Limb (tissue), 2 donors: ENCODE measurements around the gene BHLHA15.

Source experiments
- DNase-seq, 2 donors: peaks; one replicate each; pipeline ENCODE4 v3.0.0-alpha.2; 2016; ENCODE audit errors: extremely low spot score in 2 of 2

BHLHA15 gene

DNA sequence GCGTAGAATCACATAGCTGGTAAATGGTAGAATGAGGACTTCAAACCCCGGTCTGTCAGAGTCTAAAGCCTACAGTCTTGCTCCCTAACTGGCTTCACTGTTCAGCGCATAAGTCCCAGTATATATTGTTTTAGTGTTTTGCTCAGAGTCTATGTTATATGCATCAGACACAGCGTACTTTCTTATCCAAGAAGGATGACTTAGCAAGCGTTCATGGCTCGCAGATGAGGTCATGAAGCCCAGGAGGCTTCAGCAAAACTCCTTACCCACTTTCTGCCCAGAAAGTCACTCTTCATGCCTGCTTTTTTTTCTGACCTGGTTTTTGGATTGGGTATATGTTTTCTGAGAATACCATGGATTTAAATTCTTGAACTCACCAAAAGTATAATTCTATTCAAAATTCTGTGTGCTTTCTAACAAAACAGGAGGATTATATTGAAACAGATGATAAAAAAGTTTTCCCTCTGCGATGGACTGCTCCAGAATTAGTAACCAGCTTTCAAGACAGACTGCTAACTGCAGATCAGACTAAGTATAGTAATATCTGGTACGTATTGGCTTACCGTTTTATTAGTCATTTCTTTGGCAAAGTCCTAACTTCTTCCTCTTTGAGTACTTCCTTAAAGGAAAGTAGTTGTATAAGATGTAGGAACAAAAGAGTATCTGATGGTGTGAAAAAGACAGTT is 24.6 kb upstream of the BHLHA15 start:
- no peak for DNase-seq

DNA sequence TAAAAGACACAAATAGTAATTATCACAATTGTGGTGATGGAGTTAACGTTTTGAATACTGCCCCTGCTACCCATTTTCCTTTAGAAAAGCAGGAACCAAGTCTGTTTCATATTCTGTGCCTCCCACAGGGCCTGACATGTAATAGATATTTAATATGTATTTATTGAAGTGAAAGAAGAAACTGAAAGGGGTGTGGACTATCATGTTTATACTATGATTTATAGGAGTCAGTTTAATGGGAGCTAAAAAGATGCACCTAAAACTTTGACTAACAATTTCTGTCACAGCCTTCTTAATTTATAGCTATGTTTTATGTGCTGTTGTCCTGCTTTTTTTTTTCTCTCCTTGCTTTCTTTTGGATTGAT is 24.1 kb upstream of the BHLHA15 start:
- no peak for DNase-seq

DNA sequence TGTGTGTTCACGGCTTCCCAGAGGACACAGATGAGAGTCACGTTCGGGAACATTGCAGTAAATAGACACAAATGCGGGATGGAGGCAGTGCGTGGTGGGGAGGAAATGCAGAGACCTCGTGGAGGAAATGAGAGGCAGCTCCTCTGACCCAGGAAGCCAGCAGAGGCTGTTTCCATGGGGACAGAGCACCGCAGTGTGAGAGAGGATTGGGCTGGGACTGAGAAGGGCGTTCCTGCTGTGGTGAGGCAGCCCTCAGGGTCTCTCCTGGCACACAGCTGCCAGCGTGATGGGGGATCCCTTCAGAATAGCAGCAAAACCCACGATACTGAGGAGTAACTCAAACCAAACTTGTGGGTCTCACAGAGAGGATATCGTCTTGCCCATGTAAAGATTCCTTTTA is 21.7 kb upstream of the BHLHA15 start:
- DNase-seq, result no peak

DNA sequence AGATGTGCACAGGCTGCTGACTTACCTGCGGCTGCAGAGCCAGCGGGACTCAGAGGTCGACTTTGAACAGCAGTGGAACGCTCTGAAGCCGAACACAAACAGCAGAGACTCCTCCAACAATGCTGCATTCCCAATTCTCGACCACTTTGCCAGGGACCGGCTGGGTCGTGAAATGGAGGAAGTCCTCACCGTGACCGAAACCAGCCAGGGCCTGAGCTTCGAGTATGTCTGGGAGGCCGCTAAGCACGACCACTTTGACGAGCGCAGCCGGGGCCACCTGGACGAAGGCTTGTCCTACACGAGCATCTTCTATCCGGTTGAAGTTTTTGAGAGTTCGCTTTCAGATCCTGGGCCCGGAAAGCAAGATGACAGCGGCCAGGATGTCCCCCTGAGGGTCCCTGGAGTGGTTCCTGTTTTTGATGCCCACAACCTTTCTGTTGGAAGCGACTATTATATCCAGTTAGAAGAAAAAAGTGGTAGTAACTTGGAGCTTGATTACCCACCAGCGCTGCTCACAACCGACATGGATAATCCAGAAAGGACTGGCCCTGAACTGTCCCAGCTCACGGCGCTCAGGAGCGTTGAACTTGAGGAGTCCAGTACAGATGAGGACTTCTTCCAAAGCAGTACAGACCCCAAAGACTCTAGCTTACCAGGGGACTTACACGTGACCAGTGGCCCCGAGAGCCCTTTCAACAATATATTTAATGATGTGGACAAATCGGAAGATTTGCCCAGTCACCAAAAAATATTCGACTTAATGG is 19.4 kb upstream of the BHLHA15 start:
- no peak for DNase-seq

DNA sequence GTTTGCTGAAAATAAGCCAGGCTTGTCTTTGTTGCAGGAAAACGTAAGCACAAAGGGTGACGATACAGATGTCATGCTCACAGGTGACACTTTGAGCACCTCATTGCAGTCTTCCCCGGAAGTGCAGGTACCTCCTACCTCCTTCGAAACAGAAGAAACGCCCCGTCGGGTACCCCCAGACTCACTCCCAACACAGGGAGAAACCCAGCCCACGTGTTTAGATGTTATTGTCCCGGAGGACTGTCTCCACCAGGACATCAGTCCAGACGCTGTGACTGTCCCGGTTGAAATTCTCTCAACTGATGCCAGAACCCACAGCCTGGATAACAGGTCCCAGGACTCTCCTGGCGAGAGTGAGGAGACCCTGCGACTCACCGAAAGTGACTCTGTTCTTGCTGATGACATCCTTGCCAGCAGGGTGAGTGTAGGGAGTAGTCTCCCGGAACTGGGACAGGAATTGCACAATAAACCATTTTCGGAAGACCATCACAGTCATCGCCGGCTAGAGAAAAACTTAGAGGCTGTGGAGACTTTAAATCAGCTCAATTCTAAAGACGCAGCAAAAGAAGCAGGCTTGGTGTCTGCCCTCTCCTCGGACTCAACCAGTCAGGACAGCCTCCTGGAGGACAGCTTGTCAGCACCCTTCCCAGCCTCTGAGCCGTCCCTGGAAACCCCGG is 18.3 kb upstream of the BHLHA15 start:
- no peak for DNase-seq

DNA sequence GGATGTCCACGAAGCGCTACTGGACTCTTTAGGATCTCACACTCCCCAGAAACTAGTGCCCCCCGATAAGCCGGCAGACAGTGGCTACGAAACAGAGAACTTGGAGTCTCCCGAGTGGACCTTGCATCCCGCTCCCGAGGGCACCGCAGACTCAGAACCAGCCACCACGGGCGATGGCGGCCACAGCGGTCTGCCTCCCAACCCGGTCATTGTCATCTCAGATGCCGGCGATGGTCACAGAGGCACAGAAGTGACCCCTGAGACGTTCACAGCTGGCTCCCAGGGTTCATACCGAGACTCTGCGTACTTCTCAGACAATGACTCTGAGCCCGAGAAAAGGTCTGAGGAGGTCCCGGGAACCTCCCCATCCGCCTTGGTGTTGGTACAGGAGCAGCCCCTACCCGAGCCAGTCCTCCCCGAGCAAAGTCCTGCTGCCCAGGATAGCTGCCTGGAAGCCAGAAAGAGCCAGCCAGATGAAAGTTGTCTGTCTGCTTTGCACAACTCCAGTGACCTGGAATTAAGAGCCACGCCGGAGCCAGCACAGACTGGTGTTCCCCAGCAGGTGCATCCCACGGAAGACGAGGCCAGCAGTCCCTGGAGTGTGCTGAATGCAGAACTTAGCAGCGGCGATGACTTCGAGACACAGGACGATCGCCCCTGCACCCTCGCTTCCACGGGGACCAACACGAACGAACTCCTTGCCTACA is 17.6 kb upstream of the BHLHA15 start:
- no peak for DNase-seq

DNA sequence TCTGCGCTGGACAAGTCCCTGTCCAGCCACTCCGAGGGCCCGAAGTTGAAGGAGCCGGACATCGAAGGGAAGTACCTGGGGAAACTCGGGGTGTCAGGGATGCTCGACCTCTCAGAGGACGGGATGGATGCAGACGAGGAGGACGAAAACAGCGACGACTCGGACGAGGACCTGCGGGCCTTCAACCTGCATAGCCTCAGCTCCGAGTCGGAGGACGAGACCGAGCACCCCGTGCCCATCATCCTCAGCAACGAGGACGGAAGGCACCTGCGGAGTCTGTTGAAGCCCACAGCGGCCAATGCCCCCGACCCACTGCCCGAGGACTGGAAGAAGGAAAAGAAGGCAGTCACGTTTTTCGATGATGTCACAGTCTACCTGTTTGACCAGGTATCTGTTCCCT is 17.1 kb upstream of the BHLHA15 start:
- DNase-seq, result no peak

DNA sequence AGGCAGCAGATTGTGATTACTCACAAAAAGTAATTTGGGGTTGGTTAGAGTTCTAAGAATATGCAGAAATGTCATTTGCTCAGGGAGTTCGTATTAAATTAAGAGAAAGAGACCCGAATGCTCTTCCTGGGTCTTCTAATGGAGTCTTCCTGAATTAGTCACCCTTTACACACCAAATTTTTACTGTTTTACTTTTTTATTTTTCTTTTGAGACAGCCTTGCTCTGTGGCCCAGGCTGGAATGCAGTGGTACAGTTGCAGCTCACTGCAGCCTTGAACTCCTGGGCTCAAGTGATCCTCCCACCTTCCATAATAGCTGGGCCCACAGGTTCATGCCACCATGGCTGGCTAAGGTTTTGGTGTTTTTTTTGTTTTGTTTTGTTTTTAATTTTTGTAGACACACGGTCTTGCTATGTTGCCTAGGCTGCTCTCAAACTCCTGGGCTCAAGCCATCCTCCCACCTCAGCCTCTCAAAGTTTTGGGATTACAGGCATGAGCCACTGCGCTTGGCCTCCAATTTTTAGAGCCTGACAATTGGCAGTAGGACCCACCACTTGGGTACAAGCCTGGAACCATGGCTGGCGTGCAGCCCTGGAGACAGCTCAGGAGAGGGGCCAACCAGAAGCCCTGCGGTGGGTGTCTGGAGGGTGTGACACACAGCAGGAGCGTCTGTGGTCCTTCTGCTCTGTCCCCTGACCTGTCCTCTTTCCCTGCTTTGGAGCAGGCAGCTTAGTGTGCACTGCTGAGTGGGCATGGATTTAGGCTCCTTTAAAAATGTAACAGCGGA is 16.4 kb upstream of the BHLHA15 start:
- no peak for DNase-seq

DNA sequence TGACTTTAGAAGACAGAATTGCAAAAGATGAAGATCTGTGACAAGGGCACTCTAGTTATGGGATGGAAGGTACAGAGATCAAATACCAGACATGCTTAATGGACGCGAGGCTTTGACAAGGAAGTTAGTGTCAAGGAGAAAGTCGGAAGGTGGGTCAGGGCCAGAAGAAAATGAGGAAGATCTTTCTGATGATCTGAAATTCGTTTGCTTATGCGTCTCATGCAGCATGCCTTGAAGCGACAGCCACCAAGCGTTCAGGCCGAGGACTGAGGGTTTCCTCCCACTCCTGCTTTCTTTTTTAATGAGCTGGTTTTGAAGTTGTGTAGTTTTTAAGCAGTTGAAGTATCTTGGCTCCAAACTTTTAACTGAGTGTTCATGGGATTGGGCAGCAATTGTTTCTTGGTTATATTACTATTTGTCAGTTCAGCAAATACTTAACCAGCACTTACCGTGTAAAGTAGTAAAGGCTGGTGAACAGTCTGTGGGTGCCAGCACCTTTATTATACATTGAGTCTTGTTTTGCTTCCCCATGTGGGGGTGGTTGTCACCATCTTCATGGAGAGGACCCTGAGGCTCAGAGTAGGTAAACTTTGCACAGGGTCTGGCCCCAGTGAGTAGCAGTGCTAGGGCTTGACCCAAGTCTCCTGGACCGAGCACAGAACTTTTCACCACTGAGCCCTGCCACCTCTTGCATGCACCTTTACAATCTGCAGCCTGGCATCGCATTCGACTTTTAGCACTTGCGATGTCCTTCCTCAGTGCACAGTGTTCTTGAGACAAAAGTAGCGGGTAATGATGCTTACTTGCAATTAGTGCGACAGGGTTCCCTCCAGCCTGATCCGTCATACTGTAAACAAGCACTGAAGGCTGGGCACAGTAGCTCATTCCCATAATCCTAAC is 14.3 kb upstream of the BHLHA15 start:
- DNase-seq, result no peak

DNA sequence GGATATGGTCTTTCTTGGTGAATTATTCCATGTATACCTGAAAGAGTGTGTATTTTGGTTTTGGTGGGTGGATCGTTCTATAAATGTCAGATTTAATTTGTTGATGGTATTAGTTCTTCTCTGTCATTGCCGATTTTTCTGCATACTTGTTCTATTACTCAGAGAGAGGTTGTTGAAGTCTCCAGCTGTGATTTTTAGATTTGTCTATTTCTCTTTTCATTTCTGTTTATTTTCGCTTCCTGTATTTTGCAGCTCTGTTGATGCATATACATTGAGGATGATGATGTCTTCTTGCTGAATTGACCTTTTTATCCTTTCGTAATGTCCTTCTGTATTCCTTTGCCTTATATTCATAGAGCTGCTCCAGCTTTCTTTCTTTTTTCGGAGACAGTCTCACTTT is 12.1 kb upstream of the BHLHA15 start:
- DNase-seq, result no peak

DNA sequence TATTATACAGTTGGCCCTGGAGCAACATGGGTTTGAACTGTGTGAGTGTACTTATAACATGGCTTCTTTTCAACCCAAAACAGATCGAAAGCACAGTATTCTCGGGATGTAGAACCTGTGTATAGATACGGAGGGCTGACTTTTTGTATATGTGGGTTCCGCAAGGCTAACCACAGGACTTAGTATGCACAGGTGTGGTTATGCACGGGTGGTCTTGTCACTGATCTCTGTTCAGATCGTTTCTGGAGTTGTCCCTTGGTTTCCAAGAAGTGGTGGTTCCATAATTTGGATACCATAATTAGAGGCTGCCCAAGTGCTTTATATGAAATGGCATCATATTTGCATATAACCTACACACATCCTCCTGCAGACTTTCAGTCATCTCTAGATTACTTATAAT is 10.9 kb upstream of the BHLHA15 start:
- DNase-seq, result no peak

DNA sequence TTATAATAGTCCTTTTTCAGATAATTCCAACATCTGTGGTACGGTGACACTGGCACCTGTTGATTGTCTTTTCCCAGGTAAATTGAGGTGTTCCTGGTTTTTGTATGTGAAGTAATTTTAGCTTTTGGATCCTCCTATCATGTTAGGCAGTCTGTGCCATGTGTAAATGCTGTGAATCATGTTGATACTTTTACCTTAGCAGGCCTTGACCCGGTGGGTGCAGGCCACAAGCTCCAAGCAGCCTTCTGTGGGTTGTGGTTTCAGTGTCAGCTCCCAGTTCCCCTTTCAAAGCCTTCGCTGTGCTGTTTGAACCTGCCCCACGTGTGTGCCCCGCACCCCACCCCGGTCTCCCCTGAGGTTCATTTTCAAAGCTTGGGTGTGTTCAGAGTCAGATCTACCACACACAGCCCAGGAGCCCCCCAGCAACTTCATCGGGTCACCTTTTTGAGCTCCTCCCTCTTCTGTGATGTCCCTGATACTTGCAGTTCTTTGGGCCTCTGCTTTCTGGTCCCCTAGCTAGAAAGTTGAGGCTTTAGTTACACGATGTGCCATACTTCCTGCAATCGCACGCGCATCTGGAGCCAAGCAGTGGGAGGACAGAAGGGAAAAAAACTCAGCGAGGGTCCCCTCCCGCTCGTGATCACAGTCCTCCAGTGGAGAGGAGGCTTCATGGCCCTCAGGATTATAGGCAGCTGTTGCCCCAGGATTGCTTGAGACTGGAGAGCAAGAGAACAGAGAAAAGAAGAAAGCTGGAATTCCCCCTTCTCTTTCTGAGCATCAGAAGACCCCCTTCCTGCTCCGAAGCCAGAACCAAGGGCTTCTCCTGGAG is 8.7 kb upstream of the BHLHA15 start:
- DNase-seq, result no peak

DNA sequence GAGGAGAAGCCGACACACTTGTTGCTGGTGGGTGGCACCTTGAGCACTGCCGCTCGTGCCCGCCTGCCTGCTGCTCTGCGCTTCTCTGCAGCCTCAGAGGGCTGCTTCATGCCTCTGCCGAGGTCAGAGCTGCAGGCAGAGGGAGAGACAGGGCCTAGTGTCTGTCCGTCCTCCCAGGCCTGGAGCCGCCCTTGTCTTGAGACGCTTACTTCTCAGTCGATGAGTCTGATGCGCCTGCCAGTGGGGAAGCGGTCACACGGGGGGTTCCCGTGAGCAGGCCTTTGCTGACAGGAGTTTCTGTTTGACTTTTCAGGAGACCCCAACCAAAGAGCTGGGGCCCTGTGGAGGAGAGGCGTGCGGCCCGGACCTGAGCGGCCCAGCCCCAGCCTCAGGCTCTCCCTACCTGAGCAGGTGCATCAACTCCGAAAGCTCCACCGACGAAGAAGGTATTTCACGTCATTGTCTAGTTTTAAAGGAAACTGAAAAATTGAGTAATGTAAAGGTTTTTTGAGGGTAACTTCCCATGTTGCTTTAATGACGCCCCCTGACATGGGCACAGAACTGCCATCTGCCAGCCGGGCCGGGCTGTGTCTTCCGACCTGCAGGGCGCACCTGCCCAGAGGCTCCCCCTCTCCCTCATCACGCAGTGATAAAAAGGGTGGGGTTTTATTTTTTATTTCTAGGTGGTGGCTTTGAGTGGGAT is 7.8 kb upstream of the BHLHA15 start:
- no peak for DNase-seq

DNA sequence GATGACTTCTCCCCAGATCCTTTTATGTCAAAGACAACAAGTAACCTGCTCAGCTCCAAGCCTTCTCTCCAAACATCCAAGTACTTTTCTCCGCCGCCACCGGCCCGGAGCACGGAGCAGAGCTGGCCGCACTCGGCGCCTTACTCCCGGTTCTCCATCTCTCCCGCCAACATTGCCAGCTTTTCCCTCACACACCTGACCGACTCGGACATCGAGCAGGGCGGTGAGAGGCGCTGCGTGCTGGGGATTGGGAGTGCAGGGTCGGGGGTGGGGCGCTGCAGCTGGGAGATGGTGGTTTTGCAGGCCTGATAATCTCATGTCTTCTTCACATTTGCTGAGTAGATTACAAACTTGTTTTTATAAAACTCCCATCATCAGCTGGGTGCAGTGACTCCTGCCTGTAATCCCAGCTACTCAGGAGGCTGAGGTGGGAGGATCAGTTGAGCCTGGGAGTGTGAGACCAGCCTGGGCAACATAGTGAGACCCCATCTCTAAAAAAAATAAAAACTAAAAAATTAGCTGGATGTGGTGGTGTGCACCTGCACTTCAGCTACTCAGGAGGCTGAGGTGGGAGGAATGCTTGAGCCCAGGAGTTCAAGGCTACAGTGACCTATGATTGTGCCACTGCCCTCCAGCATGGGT is 7.2 kb upstream of the BHLHA15 start:
- DNase-seq, result no peak

DNA sequence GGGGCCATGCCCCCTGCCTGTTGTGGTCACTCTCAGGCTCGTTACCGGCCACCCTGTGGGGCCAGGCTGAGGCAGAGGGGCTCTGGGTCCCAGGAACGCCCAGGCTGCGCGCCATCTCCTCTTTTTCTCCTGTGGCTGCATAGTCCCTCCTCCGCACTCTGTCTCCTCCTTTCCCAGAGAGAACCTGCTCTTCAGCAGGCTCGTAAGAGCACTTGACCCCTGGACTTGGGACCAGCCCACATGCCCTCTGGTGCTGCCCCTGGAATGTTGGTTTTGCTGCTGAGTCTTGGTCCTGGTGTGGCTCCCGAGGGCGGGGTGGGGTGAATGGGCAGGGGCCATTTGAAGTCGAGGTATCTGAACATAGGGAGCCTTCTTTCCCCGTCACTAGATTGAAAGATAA is 6.6 kb upstream of the BHLHA15 start:
- no peak for DNase-seq

DNA sequence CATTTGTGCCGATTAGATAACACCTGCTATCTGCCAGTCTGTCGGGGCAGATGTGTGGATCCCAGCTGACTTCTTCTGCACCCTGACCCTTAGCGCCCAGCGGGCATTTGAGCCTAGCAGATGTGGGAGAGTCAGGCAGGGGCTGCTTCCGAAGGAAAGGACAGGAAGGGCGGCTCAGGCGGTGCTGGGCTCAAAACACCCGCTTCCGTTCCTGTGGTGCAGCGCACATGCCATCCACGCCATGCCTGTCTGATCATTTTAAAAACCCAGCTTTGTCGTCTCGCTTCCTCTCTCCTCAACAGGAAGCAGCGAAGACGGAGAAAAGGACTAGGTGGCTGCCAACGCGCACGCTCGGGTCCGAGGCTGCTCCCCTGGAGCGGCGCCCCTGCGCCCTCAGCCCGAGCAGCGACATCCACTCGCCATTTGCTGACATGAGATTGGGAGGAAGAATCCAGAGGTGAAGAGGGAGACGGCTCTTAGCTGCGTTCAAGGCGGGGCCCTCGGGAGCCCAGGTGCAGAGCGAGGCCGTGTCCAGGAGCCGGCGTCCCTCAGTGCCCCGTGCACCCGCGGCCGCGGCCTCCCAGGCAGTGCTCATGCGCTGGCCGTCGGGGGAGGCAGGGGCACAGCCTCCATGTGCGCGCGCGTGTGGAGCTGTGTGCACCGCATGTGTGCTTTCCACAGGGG is 5.9 kb upstream of the BHLHA15 start:
- DNase-seq, result no peak

DNA sequence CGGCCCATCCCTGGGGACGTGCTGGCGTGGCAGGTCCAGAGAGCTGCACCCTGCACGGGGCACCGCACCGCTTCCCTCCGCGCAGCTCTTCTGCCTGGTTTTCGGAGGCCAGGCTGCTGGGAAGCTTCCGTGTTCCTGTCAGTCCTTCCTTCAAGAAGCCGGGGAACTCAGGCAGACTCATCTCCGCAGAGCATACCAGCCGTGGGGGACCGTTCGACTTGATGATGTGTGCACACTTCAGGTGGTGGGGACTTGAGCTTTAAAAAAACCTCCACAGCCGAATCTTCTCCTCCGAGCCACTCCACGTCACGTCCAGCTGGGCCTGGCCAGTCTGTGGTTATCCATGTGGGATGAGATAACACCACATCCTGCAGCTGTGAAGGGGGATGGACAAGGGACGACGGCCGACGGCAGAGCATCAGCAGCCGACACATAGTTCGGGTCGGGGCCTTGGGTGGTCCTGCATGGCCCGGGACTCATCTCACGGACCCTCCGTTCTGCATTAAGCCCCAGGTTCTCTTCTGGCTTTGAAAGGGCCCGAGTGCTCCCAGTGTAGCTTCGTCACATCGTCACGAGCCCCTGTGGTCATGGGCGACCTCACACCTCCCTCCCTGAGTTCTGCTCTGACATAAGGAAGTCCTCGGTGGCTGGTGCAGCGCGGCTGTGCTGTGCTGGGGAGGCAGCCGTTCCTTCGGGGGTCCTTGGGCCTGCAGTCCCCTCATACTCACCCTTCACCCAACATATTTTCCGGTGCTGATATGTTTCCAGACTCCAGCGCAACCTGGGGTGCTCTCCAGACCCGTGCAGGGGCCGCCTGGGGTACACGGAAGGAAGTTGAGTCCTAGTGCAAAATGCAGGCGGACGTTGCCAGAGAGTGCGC is 4.5 kb upstream of the BHLHA15 start:
- DNase-seq, result no peak
